Globus pallidus (tissue), 1 donor: ENCODE data around the gene NFX1.
"Not testable (repeated sequence)": the region's sequence is repeated elsewhere in the genome, so short reads cannot be mapped to it uniquely, and the experiment has no call there.

Experiments
- DNase-seq: peaks from one replicate; pipeline ENCODE4 v3.0.0-alpha.2; 2015; ENCODE audit warnings: low spot score

Gene NFX1

GRCh38 chr9:33310748-33311147, 20.4 kb downstream of the NFX1 start:
- DNase-seq = no peak

- no peak for DNase-seq
Observed at GRCh38 chr9:33311953-33312352, 21.6 kb downstream of the NFX1 start.

GRCh38 chr9:33315371-33315770, 25.1 kb downstream of the NFX1 start:
- no peak for DNase-seq

GRCh38 chr9:33317136-33317535, 26.8 kb downstream of the NFX1 start:
- not testable (repeated sequence) for DNase-seq

- DNase-seq = no peak
Observed at GRCh38 chr9:33318225-33318624, 27.9 kb downstream of the NFX1 start.

- no peak for DNase-seq
Observed at GRCh38 chr9:33318781-33319180, 28.5 kb downstream of the NFX1 start.

- no peak for DNase-seq
Observed at GRCh38 chr9:33320230-33320567, 29.9 kb downstream of the NFX1 start.

GRCh38 chr9:33320568-33321261, 30.4 kb downstream of the NFX1 start:
- DNase-seq = no peak

GRCh38 chr9:33329117-33329563, 38.8 kb downstream of the NFX1 start:
- DNase-seq = no peak

- no peak for DNase-seq
Observed at GRCh38 chr9:33329979-33330378, 39.7 kb downstream of the NFX1 start.

GRCh38 chr9:33331377-33331891, 41.1 kb downstream of the NFX1 start:
- no peak for DNase-seq

GRCh38 chr9:33332011-33332410, 41.7 kb downstream of the NFX1 start:
- no peak for DNase-seq

- not testable (repeated sequence) for DNase-seq
Observed at GRCh38 chr9:33332956-33333355, 42.6 kb downstream of the NFX1 start.

GRCh38 chr9:33340186-33340585, 49.9 kb downstream of the NFX1 start:
- no peak for DNase-seq

- DNase-seq = no peak
Observed at GRCh38 chr9:33341182-33341581, 50.9 kb downstream of the NFX1 start.

- DNase-seq = no peak
Observed at GRCh38 chr9:33344145-33344544, 53.8 kb downstream of the NFX1 start.

- DNase-seq = no peak
Observed at GRCh38 chr9:33346564-33346963, 56.2 kb downstream of the NFX1 start.

GRCh38 chr9:33348998-33349397, 58.7 kb downstream of the NFX1 start:
- no peak for DNase-seq

- DNase-seq = no peak
Observed at GRCh38 chr9:33349743-33350142, 59.4 kb downstream of the NFX1 start.

- DNase-seq = no peak
Observed at GRCh38 chr9:33350310-33350709, 60.0 kb downstream of the NFX1 start.

GRCh38 chr9:33351547-33351946, 61.2 kb downstream of the NFX1 start:
- no peak for DNase-seq

- DNase-seq = no peak
Observed at GRCh38 chr9:33354651-33355211, 64.4 kb downstream of the NFX1 start.

- no peak for DNase-seq
Observed at GRCh38 chr9:33355933-33356332, 65.6 kb downstream of the NFX1 start.

- not testable (repeated sequence) for DNase-seq
Observed at GRCh38 chr9:33358641-33359040, 68.3 kb downstream of the NFX1 start.
